Kidney capillary endothelial cell (primary cell): ENCODE results near the gene GRM7.
A peak's percentile ranks its signal among the peaks of the same experiment; 100 is the strongest.

Experiments used
- DNase-seq: peaks from one replicate; pipeline ENCODE4 v3.0.0-alpha.2; 2018; ENCODE audit warnings: low spot score

Gene GRM7

DNA sequence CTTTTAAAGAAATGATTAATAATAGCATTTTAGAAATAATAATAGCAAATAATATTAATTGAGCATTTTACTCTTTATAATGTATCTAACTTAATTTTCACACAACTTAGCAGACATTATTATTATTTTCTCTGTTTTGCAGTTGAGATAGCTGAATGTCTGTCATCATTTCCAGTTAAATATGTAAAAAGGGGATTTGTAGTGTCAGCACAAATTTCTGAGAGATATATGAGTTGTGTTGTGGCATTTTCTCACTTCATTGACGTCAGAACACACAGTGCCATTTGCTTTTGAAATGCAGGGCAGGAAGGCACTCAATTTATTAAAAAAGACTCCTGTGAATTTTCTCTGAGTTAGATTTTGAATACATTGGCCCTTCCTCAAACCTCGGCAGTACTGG, 111.0 kb downstream of the GRM7 start:
- DNase-seq = no peak

DNA sequence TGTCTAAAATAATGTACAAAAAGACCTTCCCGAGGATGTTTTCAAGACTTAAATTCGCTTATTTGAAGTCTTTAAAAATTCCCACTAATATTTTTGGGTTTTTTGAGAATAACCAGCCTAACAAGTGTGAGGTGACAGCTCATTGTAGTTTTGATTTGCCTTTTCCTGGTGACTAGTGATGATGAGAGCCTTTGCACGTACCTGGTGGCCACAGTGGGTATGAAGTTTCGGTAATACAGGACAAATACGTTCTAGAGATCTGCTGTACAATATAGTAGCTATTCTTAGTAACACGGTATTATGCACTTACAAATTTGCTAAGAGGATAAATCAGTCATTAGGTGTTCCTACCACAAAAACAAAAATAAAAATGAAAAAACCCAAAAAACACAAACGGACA, 124.9 kb downstream of the GRM7 start:
- DNase-seq = no peak

DNA sequence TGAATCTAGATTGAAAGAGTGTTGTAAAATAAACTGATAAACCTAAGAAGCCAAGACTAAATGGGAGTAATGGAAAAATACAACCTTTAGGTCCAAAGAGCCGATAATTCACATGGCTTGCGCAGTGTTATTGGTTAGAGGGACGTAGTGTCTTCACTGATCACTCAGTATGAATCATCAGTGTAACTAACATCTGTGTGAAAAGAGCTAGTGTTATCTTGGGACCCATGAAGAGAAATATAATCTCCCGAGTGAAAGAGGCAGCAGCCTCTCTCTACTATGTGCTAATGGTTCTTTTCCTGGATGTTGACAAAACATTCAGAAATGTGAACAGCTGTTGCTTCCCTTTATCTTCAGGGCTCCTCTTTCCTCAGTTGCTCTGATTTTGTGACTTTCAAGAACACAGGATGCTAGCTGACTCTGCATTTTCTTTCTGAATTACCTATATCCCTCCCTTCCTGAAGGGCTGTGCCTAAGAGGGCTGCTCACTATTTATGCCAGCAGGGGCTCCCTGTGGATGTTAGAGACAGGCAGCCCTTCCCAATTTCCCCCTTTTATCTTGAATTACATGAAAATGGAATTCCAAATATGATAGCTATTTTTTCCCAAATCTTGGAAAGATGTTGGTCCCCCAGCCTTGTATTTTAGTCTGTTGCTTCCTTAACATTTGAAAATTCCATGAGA, 128.8 kb downstream of the GRM7 start:
- no peak for DNase-seq

DNA sequence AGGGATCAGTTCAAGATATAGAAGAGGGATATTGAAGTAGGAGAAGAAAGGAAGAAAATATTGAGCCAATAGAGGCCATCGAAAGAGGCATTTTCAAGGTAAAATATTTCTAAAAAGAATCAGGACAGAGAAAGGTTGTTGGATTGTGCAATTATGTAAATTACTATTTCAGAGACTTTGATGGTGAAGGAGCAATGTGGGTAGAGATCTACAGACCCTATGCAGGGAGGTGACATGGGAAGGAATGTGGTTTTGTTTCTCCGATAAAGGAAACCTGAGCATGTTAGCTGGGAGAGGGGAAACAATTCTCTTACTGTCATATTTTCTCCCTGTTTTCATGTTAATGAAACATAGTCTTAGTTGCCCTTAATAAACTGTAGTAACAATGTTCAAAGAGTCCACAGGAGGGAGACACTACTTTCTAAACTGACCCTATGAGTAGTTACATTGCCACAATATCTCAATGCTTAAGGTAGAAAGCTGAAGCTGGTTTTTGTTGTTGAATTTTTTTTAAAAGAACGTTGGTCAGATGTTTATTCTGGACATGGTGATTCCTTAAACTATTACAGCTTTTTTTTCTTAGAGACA, 133.3 kb downstream of the GRM7 start:
- DNase-seq = no peak

DNA sequence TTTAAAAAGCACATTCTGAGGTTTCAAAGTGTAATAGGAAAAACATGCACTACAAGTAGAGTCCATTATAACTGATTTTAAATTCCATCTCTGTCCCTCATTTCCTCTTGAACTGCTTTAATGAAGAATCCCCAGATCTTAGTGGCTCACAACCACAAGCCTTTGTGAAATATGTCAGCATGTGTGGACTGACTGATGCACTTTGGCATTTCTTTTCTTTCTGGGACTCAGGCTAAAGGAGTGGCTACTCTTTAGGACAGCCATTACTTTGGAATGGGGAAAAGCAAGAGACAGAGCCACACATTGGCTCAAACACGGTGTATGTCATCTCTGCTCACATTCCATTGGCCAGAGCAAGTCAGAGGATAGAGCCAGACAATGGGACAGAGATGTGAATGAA, 139.6 kb downstream of the GRM7 start:
- DNase-seq = no peak

DNA sequence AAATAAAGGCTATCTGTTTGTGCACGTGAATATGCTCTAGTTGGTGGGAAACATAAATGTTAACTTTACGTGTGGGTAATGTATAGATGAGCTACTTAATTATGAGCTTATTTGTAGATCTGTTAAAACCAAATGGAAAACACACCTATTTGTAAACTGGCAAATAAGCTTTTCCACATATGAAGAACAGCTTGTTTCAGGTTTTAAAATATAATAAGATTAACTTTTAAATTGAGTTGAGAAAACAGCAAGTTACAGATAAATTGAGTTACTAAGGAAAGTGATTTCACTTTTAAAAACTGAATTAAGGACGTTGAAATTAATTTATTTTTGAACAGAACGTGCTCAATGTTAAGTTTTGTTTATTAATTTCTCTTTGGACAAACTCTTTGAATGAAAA, 140.5 kb downstream of the GRM7 start:
- no peak for DNase-seq

DNA sequence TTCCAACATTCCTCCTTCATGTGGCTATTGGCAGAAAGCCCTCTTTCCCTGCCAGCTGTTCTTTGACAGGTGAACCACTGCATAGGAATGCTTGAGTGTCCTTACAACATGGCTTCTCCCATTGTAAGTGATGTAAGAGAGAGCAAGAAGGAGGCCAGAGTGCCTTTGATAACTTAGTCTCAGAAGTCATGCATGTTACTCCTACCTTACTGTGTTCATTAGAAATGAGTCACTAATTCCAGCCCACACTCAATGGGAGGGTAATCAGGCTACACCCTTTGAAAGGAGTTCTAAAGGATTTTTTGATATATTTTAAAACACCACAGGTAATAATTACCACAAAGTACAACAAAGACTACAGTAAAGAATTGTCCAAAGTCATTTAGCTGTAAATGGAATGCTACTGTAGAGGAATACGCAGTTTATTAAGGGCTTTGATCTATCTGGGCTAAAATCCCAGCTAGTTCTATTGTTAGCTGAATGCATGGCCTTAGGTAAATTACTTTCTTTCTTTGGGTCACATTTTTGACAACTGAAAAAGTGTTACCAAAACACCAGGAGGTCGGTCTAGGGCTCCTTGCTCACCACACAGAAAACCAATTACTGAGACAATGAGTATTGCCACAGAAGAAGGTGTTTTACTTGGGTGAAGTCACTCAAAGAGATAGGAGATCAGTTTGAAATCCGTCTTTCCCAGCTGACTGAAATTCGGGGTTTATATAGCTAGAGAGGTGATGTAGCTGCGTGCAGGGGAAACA, 154.9 kb downstream of the GRM7 start:
- DNase-seq = no peak

- no peak for DNase-seq
Observed at GRCh38 chr3:7025581-7026300, 164.8 kb downstream of the GRM7 start.

GRCh38 chr3:7029562-7029961, 168.6 kb downstream of the GRM7 start:
- no peak for DNase-seq

DNA sequence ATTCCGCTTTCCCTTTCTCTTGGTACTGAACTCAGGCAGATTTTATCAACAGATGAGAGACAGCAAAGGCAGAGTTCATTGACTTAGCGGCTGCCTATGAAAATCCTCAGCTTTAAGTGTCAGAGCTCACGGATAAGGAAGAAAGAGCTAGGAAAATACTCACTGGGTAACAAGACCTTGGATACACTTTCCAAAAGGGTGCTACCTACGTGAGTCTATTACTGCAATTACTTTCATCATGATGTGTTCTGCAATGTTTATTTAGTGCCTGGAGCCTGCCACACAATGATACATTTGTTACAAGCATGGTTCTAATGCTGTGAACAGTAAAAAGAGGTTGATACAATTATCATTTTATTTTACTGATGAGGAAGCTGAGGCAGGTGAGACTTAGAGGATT, 177.5 kb downstream of the GRM7 start:
- DNase-seq = no peak

- no peak for DNase-seq
Observed at GRCh38 chr3:7062714-7063113, 201.8 kb downstream of the GRM7 start.

- no peak for DNase-seq
Observed at GRCh38 chr3:7070461-7070860, 209.5 kb downstream of the GRM7 start.

- no peak for DNase-seq
Observed at GRCh38 chr3:7074217-7074616, 213.3 kb downstream of the GRM7 start.

DNA sequence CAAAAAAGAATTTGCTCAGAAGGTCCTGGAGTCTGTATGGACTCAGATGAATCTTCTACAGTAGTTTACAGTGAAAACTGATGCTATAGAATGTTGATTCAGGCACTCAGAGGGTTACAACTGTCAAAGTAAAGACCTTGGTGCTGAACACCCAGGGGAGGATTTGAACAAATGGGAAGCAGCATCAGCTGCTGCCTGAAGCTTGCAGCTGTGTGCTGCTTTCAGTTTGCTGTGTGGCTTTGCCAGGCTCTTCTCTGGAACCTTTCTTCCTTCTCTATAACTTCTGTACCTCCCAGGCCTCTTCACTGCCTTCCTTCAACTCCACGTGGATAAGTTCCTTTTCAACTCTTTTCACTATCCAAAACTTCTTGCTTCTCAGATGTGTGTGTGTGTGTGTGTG, 214.2 kb downstream of the GRM7 start:
- no peak for DNase-seq

GRCh38 chr3:7075901-7076300, 215.0 kb downstream of the GRM7 start:
- no peak for DNase-seq

DNA sequence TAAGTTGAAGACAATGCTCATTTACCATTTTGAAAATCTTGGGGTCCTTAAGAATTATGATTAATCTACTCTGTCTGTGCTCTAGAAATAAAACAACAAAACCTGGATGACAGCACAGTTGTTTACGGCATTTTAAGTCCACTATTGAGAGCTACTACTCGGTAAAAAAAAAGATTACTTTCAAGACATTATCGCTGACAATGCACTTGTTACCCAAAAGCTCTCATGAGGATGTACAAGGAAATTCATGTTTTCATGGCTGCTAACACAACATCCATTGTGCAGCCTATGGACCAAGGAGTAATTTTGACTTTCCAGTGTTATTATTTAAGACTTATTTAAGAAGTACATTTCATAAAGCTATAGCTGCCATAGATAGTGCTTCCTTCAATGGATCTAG, 221.3 kb downstream of the GRM7 start:
- DNase-seq = no peak

- DNase-seq = no peak
Observed at GRCh38 chr3:7086417-7086816, 225.5 kb downstream of the GRM7 start.

DNA sequence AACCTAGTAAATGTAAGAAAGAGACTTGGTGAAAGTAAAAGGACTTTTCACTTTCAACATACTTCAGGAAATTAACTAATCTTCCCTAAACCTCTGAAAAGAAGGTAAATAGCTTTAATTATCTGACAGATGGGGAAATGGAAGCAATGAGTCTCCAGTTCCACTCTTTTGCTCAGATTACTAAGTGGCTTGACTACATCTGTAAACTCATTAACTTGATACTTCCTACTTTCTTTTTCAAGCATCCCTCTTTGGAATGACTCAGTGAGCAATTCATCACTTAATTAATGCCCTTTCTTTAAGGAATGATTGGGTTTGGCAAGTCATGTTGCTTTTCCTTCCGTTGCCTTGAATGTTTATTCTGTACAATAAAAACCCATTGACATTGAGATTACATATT, 234.2 kb downstream of the GRM7 start:
- DNase-seq = no peak

GRCh38 chr3:7100136-7100535, 239.2 kb downstream of the GRM7 start:
- no peak for DNase-seq

- DNase-seq = no peak
Observed at GRCh38 chr3:7106635-7107034, 245.7 kb downstream of the GRM7 start.

DNA sequence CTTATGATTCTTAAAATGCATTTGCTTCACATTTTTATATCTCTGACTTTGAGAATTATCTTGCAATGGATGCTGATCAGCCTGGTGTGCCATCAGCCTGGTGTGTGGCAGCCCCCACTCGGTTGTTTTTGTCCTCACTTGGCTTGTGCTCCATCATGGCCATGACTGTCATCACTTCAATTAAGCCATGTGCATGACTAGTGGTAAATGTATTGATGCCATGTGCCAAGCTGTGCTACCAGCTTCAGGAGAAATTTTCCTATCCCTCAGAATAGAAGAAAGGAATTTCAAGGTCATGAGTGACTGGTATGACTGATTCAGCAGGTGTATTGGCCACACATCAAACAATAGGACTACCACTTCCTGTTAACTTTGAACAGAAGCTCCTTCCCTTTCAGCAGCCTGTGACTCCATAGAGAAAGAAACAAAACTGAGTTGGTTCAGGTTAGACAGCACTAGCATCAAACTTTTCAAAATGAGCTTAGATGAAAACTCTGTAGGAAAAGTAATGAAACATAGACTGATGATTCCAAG, 251.7 kb downstream of the GRM7 start:
- no peak for DNase-seq

DNA sequence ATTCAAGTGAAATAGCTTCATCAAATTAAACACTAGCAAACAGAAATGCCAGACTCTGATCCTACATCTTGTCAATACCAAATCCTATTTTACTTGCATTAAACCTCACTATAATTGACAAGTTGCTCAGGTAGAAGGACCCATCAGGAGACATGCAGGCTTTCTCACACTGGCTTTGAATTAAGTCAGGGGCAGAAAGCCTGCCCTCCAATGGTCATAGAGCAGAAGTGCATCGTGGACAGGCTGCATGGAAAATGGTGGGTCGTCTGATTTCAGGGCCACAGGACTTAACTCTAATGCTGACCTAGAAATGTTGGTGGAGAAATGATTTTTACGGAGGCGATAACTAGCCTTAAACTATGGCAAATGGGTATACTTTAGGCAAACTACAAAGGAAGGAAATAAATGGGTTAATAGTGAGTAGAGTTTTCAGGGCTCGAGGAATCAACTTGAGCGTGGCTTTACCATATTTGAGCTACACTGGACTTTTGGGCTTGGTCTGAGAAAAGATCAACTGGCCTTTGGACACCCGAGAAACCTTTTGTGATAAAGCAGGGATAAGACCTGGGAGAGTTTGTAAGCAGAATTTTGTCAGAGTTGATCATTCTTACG, 283.9 kb downstream of the GRM7 start:
- DNase-seq = peak; percentile 4
